GM18867 (cell line): ENCODE results near the gene ELFN2.

Experiments
- ATAC-seq: cut with Tn5 transposase; IDR thresholded peaks from one replicate; pipeline ENCODE4 v1.9.1; 2021; ENCODE audit warnings: mild to moderate bottlenecking, moderate library complexity; ENCODE audit not compliant: unreplicated experiment

Gene ELFN2

DNA sequence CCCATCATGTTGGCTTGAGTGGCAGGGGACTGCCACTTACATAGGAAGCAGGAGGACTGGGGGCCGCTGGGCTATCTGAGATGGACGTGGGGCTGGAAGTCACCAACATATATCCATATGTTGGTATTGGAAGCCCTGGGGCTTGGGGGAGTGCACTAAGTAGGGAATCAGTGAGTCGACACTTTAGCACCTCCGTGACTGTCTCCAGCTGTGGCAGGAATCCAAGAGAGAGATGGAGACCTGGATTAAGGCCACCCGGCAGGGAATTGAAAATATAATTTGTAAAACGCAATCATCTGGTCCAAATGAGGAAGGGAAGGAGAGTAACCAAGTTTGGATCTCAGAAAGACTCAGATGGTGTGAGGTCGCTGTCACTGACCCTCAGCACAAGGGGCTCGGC, 68.4 kb downstream of the ELFN2 start:
- ATAC-seq = no peak

DNA sequence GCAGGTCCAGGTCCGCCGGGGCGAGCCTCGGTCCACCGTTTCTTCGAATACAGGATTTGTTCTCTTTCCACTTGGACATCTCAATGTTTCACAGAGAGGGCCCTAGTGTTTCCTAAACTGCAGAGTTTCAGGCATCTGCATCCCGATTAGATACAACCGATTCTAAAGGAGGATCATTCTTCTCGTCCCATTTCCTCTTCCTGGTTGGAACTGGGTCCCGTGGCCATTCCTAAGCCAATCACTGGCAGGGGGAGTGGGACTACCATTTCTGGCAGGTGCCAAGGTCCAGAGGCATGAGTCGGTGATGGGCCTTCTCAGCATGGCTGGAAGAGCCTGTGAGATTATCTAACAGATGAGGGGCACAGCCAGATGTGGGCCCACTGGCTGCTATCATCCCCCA, 68.9 kb downstream of the ELFN2 start:
- ATAC-seq = no peak

DNA sequence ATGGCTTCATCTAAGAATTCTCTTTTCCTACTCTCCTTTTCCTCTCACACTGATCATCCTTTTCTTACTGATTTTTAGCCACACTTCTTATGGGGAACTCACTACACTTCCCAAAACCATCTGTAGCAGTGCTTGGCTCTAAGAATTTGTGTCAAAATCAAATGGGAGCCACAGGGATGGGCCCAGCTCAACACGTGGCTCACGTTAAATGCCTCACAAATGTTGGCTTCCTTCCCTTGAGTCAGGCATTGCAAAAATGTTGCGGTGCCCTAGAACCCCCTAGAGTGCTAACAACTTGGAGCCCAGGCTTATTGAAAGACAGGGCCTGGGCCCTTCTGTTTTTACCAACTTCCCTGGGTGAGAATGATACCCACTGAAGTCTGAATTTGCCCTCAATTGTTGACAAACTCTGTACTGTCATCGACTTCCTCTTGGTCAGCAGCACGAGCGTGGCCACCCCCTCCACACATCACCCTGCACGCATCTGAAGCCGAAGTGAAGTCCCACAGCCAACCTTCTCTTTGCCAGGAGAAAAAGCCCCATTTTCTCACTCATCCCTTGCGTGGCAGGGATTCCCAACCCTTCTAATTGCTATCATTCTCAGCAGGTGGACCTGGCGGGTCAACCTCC, 69.7 kb downstream of the ELFN2 start:
- ATAC-seq = no peak

GRCh38 chr22:37356922-37357321, 70.4 kb downstream of the ELFN2 start:
- no peak for ATAC-seq

GRCh38 chr22:37355174-37355573, 72.1 kb downstream of the ELFN2 start:
- ATAC-seq = no peak

DNA sequence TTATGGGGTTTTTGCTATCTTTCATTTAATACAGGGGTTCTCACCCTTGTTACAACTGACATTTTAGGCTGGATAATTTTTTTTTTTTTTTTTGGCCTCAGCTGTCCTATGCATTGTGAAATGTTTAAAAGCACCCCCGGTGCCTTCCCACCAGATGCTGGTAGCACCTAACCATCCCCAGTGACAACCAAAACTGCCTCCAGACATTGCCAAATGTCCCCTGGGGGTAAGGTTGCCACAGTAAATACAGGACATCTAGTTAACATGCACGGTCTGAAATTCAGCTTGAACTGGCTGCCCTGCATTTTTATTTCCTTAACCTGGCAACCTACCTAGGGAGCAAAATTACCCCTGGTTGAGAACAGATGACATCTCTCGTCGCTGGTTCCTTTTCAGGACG, 72.6 kb downstream of the ELFN2 start:
- ATAC-seq = no peak

DNA sequence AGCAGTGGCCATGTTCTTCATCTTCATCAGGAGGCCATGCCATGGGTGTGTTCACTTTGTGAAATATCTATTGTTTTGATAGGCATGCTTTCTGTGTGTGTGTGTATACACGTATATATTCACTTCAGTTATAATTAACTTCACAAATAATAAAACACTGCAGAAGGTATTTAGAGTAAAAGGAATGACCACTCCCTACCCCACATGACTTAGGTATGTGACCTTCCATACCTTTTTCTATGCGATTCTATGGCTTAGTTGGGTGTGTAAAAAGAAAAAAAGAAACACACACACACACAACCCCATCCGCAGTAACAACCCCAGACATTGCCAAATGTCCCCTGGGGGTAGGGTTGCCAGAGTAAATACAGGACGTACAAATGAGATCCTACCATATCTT, 73.0 kb downstream of the ELFN2 start:
- ATAC-seq = no peak

GRCh38 chr22:37353839-37354238, 73.4 kb downstream of the ELFN2 start:
- no peak for ATAC-seq

DNA sequence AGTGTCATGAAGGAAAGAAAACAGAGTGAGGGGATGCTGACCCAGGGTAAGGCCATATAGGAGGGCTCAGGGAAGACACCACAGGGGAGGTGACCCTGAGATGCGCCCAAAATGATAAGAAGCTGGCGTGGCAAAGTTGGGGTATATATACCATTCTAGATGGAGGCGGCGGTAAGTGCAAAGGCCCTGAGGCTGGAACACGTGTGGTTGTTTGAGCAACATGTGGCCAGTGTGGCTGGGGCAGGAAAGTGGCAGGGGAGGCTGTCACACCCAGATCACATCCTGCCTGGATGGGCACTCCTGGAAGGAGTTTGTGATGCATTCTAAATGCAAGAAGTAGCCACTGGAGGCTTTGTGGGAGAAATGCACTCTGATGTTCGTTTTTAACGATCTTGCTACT, 74.8 kb downstream of the ELFN2 start:
- no peak for ATAC-seq

DNA sequence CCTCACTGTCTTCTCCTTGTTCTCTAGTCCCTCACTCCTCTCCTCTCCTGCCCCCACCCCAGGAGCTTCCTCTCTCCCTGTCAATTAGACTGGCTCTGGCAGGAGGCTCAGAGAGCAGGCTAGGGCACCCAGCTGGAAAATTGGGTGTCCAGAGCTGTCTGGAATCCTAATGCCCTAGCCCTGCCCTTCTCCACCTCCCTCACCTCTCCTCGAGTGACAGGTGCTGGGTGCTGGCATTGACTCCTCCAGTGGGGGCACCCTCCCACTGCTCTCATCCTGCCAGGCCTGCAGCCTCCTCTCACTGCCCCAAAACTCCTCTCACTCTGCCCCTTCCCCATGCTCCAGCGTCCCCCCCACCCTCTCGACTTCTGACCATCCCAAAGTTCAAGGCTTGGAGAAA, 76.0 kb downstream of the ELFN2 start:
- no peak for ATAC-seq

GRCh38 chr22:37349043-37349814, 78.0 kb downstream of the ELFN2 start:
- ATAC-seq = no peak

GRCh38 chr22:37346505-37346895, 80.8 kb downstream of the ELFN2 start:
- no peak for ATAC-seq

- ATAC-seq = no peak
Observed at GRCh38 chr22:37345863-37346504, 81.3 kb downstream of the ELFN2 start.

- ATAC-seq = no peak
Observed at GRCh38 chr22:37344735-37345449, 82.4 kb downstream of the ELFN2 start.

- no peak for ATAC-seq
Observed at GRCh38 chr22:37343863-37344734, 83.2 kb downstream of the ELFN2 start.

GRCh38 chr22:37343348-37343747, 83.9 kb downstream of the ELFN2 start:
- no peak for ATAC-seq

DNA sequence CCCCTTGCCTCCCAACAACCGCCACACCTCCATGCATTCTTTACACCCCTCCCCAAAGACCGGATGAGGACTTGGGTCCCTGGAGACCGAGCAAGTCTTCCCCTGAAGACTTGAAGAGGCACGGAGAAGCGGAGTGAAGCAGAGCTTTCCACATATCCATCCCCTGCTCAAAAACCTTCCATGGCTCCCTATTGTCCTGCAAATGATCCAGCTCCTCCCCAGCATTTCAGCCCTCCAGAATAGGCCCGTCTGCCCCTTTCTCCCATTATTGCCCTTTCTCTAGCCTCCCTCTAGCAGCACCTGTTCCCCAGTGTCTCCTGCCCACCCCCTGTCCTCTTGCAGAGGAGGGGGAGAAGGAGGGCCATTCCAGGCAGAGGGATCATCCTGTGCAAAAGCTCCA, 85.2 kb downstream of the ELFN2 start:
- ATAC-seq = no peak

- ATAC-seq = no peak
Observed at GRCh38 chr22:37340331-37341262, 86.7 kb downstream of the ELFN2 start.

DNA sequence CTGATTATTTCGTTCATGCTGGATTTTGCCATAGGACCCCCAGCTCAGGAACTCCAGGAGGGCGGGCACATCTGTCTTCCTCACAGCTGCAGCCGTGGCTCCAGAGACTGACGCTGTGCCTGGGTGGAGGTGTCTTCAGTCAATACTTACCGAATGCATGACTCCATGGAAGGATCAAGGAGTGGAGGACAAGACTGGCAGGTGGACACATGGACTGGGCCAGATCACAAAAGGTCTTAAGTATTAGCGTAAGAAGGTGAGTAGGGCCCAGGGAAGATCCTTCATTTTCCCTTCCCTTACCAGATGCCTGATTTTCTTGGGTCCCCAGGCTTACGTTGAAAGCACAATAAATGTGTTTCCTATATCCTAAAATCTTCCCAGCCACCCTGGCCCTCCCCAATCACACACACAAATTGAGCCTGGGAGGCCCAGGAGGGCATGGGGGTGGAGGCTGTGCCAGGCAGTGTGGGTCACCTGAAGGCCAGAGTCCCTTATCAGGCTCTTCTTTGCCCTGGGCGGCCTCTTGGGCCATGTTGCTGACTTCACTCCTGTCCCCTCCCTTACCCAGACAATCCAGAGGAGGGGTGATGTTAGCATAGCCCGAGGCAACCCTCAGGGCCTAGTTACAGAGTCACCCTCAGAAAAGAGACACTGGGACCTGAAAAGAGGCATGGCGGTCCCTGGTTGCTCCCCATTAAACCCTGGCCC, 88.6 kb downstream of the ELFN2 start:
- ATAC-seq = no peak
